Spleen (tissue), 7 donors: ENCODE results near the gene COX7C.

Source experiments
- CTCF ChIP-seq, 11 experiments: fragments of 200-600 bp in 7 of 11; fragments of 450-650 bp in 4 of 11; sonication (generic) in 4 of 11; IDR thresholded peaks in 8 of 11; conservative IDR thresholded peaks in 3 of 11; 1 replicate in 7 of 11; 2 replicates in 4 of 11; pipeline versions ENCODE4 v1.4.0 to v1.8.0; 2016 to 2021; ENCODE audit warnings: antibody characterized with exemption in 11 of 11, inconsistent platforms in 4 of 11, mild to moderate bottlenecking in 1 of 11
- POLR2A ChIP-seq, 3 donors: fragments of 450-650 bp; IDR thresholded peaks; one replicate each; pipeline ENCODE4 v1.5.1; 2017; ENCODE audit warnings: antibody characterized with exemption in 3 of 3, mild to moderate bottlenecking in 1 of 3
- POLR2AphosphoS5 ChIP-seq, 3 donors: sonication (generic); formaldehyde crosslinking; IDR thresholded peaks; one replicate each; pipeline ENCODE4 v1.5.1; 2017; ENCODE audit warnings: antibody characterized with exemption in 3 of 3
- donor health status: DM: no; HTN: no; CAD: no; lungs with moderate emphysema.
- donor health status: DM: no; HTN: no; CAD: no.
- donor health status: DM: no; HTN: no; CAD: no.

GRCh38 chr5:86625148-86625547 is 7.4 kb downstream of the COX7C start:
- TF ChIP-seq CTCF (IDR thresholded peaks at IDR 0.05 in 8 of 11, conservative IDR thresholded peaks at IDR 0.05 in 3 of 11) (no peak), POLR2A (IDR thresholded peaks at IDR 0.05) (no peak), POLR2AphosphoS5 (IDR thresholded peaks at IDR 0.05) (no peak)
